Stimulated activated CD8-positive, alpha-beta memory T cell treated with anti-CD3 and anti-CD28 coated beads, Interleukin-12 subunit alpha, Interleukin-12 subunit beta, amount 100 ng/mL, for 4 hours (primary cell): ENCODE data around the gene CMIP.
A peak's percentile ranks its signal among the peaks of the same experiment; 100 is the strongest.

Experiments used
- DNase-seq: peaks from one replicate; pipeline ENCODE4 v3.0.0-alpha.2; 2020; ENCODE audit warnings: low read depth

The CMIP gene

GRCh38 chr16:81607805-81608522 lies 163.4 kb downstream of the CMIP start:
- no peak for DNase-seq

DNA sequence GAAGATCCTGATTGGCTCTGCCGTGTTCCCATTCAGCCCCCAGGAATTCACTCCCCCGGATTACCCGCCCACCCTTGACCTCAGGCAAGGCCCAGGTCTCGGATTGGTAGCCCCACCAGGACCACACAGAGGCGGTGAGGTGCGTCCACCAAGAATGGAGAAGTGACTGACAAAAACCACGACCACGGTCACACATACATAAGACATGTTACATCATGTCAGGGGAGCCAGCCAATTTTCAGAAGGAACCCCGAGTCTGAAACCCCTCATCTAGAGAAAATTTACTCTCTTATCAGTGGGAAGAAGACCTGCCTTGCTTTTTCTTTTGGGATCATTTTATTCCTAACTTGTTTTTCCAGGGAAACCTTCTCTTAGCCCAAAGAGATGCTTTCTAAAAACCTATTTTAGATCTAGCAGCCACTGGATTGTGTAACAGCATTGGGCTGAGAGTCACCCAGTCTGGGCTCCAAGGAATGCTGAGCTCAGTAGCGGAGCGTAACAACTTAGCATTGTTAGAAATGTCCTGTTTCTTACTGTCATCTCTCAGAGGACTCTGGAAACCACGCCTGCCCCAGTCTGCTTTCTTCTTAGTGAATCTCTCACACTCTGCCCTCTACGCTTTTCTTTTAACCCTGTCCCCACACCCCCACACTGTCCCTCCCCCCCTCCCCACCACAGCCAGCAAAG lies 164.1 kb downstream of the CMIP start:
- no peak for DNase-seq

DNA sequence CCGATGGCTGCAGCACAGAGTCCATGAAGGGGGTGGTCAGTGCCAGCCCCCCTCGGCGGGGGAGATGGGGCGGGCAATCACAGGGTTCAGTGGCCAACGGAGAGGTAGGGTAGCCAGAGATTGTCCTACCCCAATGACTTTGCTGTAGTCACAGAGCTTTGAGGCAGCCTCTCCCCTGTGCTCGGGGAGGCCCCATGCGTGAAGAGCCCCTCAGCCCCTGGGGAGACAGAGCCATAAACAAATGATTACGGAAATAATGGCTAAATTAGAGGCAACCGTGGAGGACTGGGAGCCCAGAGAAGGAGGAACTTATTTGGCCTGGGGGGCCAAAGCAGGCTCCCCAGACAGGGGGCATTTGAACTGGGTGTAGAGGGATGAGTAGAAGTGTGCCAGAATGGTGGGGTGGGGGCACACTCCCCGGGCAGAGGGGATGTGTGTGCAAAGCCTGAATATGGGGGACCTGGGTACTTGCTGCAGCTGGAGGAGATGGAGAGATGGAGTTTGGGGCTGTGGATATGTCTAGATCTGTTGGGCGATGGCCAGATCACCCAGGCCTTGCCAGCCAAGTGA lies 164.8 kb downstream of the CMIP start:
- no peak for DNase-seq

DNA sequence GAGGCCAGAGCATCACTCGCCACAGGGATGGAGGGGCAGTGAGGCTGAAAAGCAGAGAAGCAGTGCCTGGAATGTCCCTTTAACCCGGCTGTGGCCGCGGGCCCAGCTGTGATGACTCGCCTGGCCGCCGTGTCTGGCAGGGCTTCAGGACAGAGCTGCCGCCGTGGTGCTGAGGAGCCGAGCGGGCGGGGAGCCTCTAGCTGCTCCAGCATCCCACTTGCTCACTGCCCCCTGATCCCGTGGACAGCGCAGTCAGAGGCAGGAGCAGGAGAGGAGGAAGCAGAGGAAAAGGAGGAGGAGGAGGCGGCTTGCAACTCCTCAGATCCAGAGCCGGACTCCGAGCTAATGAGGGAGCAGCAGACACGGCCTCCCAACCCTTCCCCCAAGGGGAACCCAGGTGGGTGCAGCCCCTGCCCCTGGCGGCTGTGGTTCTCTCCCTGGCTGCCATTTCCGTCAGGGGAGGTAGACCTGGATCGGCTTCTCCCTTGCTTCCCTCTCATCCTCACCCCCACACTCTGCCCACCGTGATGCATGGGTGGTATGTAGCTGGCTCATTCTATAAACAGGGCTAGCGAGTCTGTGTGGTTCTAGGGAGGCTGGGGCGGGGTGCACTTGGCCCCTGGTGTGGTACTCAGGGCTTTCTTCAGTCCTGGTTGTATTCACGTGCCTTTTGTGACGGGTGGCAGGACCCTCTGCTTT lies 165.7 kb downstream of the CMIP start:
- no peak for DNase-seq

DNA sequence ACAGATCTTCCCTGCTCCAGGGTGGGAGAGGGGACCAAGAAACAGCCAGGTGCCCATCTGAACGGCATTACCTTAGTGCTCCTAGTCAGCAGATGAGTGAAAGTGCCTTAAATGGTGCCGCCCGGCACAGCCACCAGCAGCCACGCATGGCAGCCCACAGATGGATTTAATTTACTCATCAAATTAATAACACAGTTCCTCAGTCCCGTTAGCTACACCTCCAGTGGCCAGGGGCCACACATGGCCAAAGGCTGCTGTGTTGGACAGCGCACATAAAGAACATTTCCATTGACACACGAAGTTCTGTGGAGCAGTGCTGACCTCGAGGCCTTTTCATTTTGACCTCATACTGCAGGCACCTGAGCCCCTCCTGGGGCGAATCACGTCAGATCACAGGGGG lies 166.3 kb downstream of the CMIP start:
- no peak for DNase-seq

DNA sequence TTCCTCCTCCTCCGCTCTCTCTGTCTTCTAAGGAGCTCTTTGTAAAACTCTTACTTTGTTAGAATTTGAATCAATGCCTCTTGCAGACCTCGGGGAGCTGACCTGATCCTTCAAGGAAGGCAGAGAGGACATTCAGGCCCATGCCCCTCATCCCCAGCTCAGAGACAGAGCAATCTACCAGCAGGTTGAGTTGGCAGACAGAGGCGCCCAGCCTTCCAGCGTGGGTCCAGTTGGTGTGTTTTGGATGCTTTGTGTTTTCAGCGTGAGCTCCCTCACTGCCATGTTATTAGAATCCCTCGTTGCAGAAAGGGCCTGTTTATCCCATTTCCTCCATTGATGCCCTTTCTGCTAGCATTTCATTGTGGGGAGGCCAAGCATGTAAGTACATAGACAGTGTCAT lies 167.1 kb downstream of the CMIP start:
- DNase-seq, result no peak

DNA sequence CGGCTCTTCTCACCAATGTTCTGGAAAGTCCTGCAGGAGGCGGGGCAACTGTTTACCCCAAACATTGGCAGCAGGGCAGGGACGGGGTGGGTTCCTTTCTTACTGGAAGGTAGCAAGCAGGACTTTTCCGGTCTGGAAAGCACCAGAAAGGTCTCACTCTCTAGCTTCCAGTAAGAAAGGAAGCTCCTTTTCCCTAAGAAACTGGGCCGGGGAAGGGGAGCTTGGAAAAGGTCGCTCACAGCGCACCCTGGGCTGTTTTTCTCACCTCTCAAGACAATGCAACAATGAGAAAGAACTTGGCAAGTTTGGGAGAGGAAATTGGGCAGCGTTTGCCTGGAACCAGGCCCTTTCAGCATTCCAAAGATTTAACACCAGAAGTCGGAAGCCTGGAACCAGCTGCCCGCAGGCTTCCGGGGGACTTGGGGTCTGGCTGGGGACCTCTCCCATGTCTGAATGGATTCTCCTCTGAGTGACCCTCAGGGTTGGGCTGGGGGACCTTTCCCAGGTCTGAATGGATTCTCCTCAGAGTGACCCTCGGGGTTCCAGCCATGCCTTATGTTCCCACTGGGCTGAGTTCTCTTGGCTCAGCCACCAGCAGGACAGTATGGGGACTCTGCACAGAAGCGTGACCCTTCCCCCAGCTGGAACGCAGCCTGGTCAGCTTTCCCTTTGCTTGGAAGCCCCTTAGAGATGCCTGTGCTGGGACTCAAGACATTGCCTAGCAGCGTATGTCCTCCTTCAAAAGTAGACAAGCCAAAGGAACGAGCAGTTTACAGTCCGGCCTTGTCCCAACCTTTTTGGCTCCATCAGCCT lies 167.9 kb downstream of the CMIP start:
- DNase-seq, result no peak

DNA sequence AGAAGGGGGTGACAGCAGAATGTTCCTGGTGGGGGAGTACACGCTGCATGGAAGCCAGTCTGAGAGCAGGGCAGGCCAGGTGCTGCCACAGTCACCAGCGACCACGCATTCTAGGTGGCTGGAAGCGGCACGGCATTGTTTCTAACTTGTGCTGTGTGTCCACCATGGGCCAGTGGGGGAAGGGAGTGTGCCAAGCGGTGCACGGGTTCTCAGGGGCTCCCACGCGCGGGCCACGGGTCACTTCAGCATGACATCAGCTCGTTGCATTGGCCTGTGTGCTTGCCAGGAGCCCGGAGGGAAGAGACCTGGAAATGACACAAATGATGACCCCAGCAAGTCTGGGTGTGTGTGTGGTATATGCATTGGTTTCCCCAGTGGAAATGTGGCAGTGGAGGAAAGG lies 169.6 kb downstream of the CMIP start:
- no peak for DNase-seq

DNA sequence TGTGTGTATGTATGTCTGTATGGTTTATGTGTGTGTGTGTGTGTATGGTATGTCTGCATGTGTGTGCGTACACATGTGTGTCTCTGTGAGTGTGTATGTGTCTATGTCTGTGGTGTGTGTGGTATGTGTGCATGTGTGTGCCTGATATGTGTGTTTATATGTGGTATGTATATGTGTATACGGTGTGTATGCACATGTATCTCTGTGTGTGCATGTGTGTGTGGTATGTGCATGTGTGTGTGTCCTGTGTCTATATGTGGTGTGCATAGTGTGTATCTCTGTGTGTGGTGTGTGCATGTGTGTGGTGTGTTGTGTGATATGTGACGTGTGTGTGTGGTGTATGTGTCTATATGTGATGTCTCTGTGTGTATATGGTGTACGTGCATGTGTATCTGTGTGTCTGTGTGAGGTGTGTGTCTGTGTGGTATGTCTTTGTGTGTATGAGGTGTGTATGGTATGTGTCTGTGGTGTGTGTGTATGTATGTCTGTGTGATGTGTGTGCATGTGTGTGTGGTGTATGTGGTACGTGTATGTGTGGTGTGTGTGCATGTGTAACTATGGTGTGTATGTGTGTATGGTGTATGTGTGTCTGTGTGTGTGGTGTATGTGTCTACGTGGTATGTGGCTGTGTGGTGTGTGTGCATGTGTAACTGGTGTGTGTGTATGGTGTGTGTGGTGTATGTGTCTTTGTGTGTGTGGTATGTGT lies 170.2 kb downstream of the CMIP start:
- DNase-seq, result no peak

- no peak for DNase-seq
Observed at GRCh38 chr16:81615411-81615810, 170.8 kb downstream of the CMIP start.

GRCh38 chr16:81615833-81616232 lies 171.2 kb downstream of the CMIP start:
- DNase-seq, result no peak

GRCh38 chr16:81616321-81617020 lies 171.9 kb downstream of the CMIP start:
- DNase-seq, result peak; percentile 52

- DNase-seq, result no peak
Observed at GRCh38 chr16:81617021-81617346, 172.4 kb downstream of the CMIP start.

DNA sequence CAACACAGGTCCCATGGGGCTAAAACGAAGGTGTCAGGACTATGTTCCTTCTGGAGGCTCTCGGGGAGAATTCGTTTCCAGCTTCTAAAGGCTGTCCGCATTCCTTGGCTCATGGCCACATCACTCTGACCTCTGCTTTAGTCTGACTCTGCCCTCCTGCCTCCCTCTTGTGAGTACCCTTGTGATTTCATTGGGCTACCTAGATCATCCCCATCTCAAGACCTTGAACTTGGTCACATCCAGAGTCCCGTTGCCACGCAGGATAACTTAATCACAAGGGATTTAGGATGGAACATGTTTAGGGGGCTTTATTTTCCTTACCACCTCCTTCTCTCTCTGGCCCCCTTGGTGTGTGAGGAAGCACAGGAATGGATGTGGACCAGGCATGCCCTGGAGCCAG lies 173.6 kb downstream of the CMIP start:
- no peak for DNase-seq

GRCh38 chr16:81618661-81619060 lies 174.1 kb downstream of the CMIP start:
- no peak for DNase-seq

DNA sequence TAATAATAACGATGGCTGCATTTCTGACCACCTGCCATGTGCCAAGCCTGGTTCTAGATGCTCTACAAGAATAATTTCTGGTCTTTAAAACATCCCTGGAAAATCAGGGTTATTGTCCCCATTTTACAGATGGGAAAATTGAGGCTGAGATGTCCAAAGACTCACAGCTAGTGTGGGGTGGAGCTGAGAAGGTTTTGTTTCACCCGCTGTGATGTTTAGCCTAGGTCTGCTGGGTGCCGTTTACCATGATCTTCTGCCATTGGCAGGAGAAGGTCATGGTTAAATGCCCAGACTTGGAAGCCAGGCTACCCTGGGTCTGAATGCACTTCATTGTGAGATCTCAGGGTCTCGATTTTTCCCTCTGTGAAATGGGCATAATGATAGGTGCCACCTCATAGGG lies 175.4 kb downstream of the CMIP start:
- DNase-seq, result no peak

GRCh38 chr16:81620796-81621195 lies 176.2 kb downstream of the CMIP start:
- no peak for DNase-seq

DNA sequence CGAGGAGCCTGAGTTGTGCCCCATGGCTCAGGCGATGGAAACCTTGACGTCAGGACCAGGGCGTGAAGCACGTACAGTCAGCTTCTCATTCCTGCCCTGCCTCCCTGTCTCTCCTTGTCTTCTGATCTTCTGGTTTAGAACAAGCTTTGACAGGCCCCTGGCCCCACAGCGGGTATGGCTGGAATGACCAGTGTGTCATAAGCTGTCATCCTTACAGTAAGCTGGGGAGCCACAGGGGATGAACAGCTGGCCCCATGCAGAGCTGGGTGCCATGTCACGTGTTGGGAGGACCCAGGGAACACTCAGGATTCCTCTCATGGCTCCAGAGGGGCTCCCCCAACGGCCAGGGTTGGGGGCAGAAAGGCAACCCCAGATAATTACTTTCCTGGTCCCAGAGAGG lies 176.9 kb downstream of the CMIP start:
- DNase-seq, result no peak

- peak; percentile 39 for DNase-seq
Observed at GRCh38 chr16:81623365-81624102, 178.9 kb downstream of the CMIP start.

DNA sequence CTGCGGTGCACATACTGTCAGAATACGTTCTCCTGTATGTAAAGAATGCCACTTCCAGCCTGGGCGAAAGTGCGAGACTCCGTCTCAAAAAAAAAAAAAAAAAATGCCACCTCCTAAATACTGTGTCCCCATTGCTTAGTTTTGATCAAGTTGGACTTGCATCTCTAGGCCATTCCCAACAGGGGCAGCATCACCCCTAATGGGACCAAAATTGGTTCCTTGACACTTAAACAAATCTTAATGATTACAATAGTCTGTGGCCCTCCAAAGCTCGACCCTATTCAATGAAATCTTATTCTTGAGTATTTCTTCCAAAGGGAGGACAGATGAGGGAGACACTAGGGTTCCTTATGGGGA lies 179.8 kb downstream of the CMIP start:
- DNase-seq, result no peak
